NCI-H526 treated with DMSO at 0.1 percent for 48 hours (cell line): ENCODE results near the gene NOS3.
"Not testable (repeated sequence)": the region's sequence is repeated elsewhere in the genome, so short reads cannot be mapped to it uniquely, and the experiment has no call there.

Experiments used
- DNase-seq: peaks from one replicate; lab custom pipeline; 2025; lab: John Stamatoyannopoulos, UW

NOS3 gene

GRCh38 chr7:151017370-151017952 is 26.6 kb downstream of the NOS3 start:
- DNase-seq: no peak

- DNase-seq: peak; percentile 36
Measured at GRCh38 chr7:151017953-151018420, 27.2 kb downstream of the NOS3 start.

GRCh38 chr7:151018421-151019129 is 27.8 kb downstream of the NOS3 start:
- DNase-seq: no peak

GRCh38 chr7:151019130-151019447 is 28.3 kb downstream of the NOS3 start:
- DNase-seq: no peak

GRCh38 chr7:151020231-151020630 is 29.4 kb downstream of the NOS3 start:
- DNase-seq: no peak

GRCh38 chr7:151023232-151023631 is 32.4 kb downstream of the NOS3 start:
- DNase-seq: no peak

GRCh38 chr7:151024435-151025056 is 33.7 kb downstream of the NOS3 start, which contains the start of gene ATG9B:
Gene ATG9B (minus strand): TSS chr7:151024494. CDS start chr7:151024423, 71 bp downstream.
- no peak for DNase-seq

GRCh38 chr7:151025924-151026671 is 35.3 kb downstream of the NOS3 start:
- DNase-seq: no peak

- DNase-seq: not testable (repeated sequence)
Measured at GRCh38 chr7:151026771-151027727, 36.2 kb downstream of the NOS3 start.

- not testable (repeated sequence) for DNase-seq
Measured at GRCh38 chr7:151027728-151028130, 36.9 kb downstream of the NOS3 start.

- peak; percentile 98 for DNase-seq
Measured at GRCh38 chr7:151028131-151028947, 37.5 kb downstream of the NOS3 start, which contains the start of gene ABCB8. Gene ABCB8 (plus strand): TSS chr7:151028450. CDS start chr7:151028516, 66 bp downstream.

- DNase-seq: no peak
Measured at GRCh38 chr7:151028948-151029501, 38.2 kb downstream of the NOS3 start.

GRCh38 chr7:151031011-151031410 is 40.2 kb downstream of the NOS3 start:
- no peak for DNase-seq

GRCh38 chr7:151032936-151033863 is 42.4 kb downstream of the NOS3 start:
- no peak for DNase-seq

- no peak for DNase-seq
Measured at GRCh38 chr7:151033864-151034249, 43.0 kb downstream of the NOS3 start.

- DNase-seq: no peak
Measured at GRCh38 chr7:151034312-151035025, 43.7 kb downstream of the NOS3 start.

- DNase-seq: no peak
Measured at GRCh38 chr7:151035026-151035717, 44.4 kb downstream of the NOS3 start.

- no peak for DNase-seq
Measured at GRCh38 chr7:151035902-151036301, 45.1 kb downstream of the NOS3 start.
